HCT116 (cell line): ENCODE results near the gene NDC1. TPM values are rescaled to one million over a fixed set of nuclear protein-coding genes. Genes with fewer than 3 reads are reported as not detected.

Source experiments
- ATAC-seq: fragments of 200-7000 bp; cut with Tn5 transposase; 2 replicates; pipeline ENCODE4 v1.9.1; 2020; ENCODE audit warnings: mild to moderate bottlenecking, moderate library complexity
- BruUV-seq: library from RNA; stranded (reverse); fragments of 400-500 nt; replicated peaks from 2 replicates; lab custom pipeline; 2021; lab: Mats Ljungman, UMichigan
- CTCF ChIA-PET: fragments of 300-600 bp; sonication (Branson Sonifier 250); formaldehyde crosslinking; loops from one replicate; lab custom pipeline; 2021; ENCODE audit warnings: antibody characterized with exemption; lab: Charles Lee
- POLR2A ChIA-PET: fragments of 300-600, 350-600 bp; sonication (Branson Sonifier 250); formaldehyde crosslinking; loops from one replicate; lab custom pipeline; 2021; ENCODE audit warnings: antibody characterized with exemption; lab: Charles Lee
- RAD21 ChIA-PET, 2 experiments: fragments of 300-600 bp; sonication (Branson Sonifier 250); formaldehyde crosslinking; loops; one replicate each; lab custom pipeline; 2023; ENCODE audit warnings: low total read pairs in 2 of 2; ENCODE audit not compliant: uncharacterized antibody in 2 of 2, unreplicated experiment in 2 of 2, low non-redundant PET in 1 of 2; lab: Charles Lee
- DNase-seq: peaks from one replicate; pipeline ENCODE4 v3.0.0-alpha.2; 2010; ENCODE audit warnings: low read depth, low spot score
- H2AFZ ChIP-seq: fragments of 200-600 bp; shearing (Covaris generic), sonication (generic); 2 replicates; pipeline ENCODE4 v1.6.1; 2017; ENCODE audit warnings: low read depth, mixed run types, mixed read lengths, antibody characterized with exemption, low read length; ENCODE audit not compliant: poor library complexity, severe bottlenecking
- H3K27ac ChIP-seq: 2 replicates; pipeline ENCODE4 v1.5.1; 2012; ENCODE audit warnings: low read depth, low read length
- H3K27me3 ChIP-seq: fragments of 200-600 bp; sonication (generic); 2 replicates; pipeline ENCODE4 v1.6.1; 2016; ENCODE audit warnings: mixed run types, low read length, mixed read lengths; ENCODE audit not compliant: insufficient read depth
- H3K36me3 ChIP-seq, 2 experiments: fragments of 200-500 bp in 1 of 2; fragments of 200-600 bp in 1 of 2; sonication (Bioruptor generic) in 1 of 2; sonication (generic) in 1 of 2; 2 replicates each; pipeline versions ENCODE4 v1.5.1 to v1.6.1; 2014 to 2016; ENCODE audit warnings: low read length in 2 of 2, inconsistent platforms in 1 of 2, mixed read lengths in 1 of 2, mixed run types in 1 of 2; ENCODE audit not compliant: insufficient read depth in 2 of 2, control insufficient read depth in 1 of 2
- H3K4me1 ChIP-seq, 2 experiments: fragments of 200-600 bp in 1 of 2; sonication (generic) in 1 of 2; 2 replicates each; pipeline versions ENCODE4 v1.5.1 to v1.6.1; 2012 to 2017; ENCODE audit warnings: low read length in 2 of 2, inconsistent platforms in 1 of 2, mild to moderate bottlenecking in 1 of 2, mixed read lengths in 1 of 2, mixed run types in 1 of 2, moderate library complexity in 1 of 2; ENCODE audit not compliant: insufficient read depth in 2 of 2, control insufficient read depth in 1 of 2
- H3K4me2 ChIP-seq: fragments of 200-600 bp; sonication (generic); 2 replicates; pipeline ENCODE4 v1.6.1; 2017; ENCODE audit warnings: mixed run types, low read length, mixed read lengths
- H3K4me3 ChIP-seq, 2 experiments: fragments of 200-600 bp in 1 of 2; sonication (generic) in 1 of 2; replicated peaks in 1 of 2; 2 replicates each; pipeline ENCODE4 v1.5.1; 2011 to 2016; ENCODE audit warnings: low read length in 2 of 2, control low read depth in 1 of 2, low read depth in 1 of 2, mild to moderate bottlenecking in 1 of 2, mixed read lengths in 1 of 2, mixed run types in 1 of 2
- H3K79me2 ChIP-seq: fragments of 200-600 bp; sonication (generic); 2 replicates; pipeline ENCODE4 v1.6.1; 2017; ENCODE audit warnings: mild to moderate bottlenecking, mixed run types, low read length, moderate library complexity, mixed read lengths; ENCODE audit not compliant: insufficient read depth
- H3K9ac ChIP-seq: fragments of 200-600 bp; sonication (generic); 2 replicates; pipeline ENCODE4 v1.6.1; 2016; ENCODE audit warnings: low read length, mixed read lengths
- H3K9me2 ChIP-seq: fragments of 200-600 bp; sonication (generic), shearing (Covaris generic); 2 replicates; pipeline ENCODE4 v1.6.1; 2017; ENCODE audit warnings: mixed run types, mild to moderate bottlenecking, moderate library complexity; ENCODE audit not compliant: insufficient read depth
- H3K9me3 ChIP-seq, 2 experiments: fragments of 200-500 bp in 1 of 2; fragments of 200-600 bp in 1 of 2; sonication (Bioruptor generic) in 1 of 2; sonication (generic) in 1 of 2; 2 replicates each; pipeline ENCODE4 v1.6.1; 2014 to 2017; ENCODE audit warnings: low read length in 2 of 2, mixed read lengths in 2 of 2, inconsistent platforms in 1 of 2, low read depth in 1 of 2, mild to moderate bottlenecking in 1 of 2, mixed run types in 1 of 2, moderate library complexity in 1 of 2; ENCODE audit not compliant: control insufficient read depth in 1 of 2, insufficient read depth in 1 of 2
- H4K20me1 ChIP-seq: fragments of 200-600 bp; sonication (generic), shearing (Covaris generic); 2 replicates; pipeline ENCODE4 v1.6.1; 2017; ENCODE audit warnings: mixed run types, mild to moderate bottlenecking, moderate library complexity; ENCODE audit not compliant: insufficient read depth
- ATF3 ChIP-seq: IDR thresholded peaks from 2 replicates; pipeline ENCODE4 v1.6.1; 2012
- ELF1 ChIP-seq: IDR thresholded peaks from 2 replicates; pipeline ENCODE4 v1.6.1; 2012; ENCODE audit warnings: low read depth, borderline replicate concordance
- JUND ChIP-seq: IDR thresholded peaks from 2 replicates; pipeline ENCODE4 v1.6.1; 2012
- POLR2A ChIP-seq: IDR thresholded peaks from 2 replicates; pipeline ENCODE4 v1.7.0; 2011; ENCODE audit warnings: borderline replicate concordance; ENCODE audit not compliant: insufficient read depth, insufficient read length; ENCODE audit errors: extremely low read depth
- POLR2AphosphoS5 ChIP-seq: IDR thresholded peaks from 2 replicates; pipeline ENCODE4 v1.6.1; 2011; ENCODE audit warnings: mild to moderate bottlenecking, low read depth, low read length, moderate library complexity
- RAD21 ChIP-seq: IDR thresholded peaks from 2 replicates; pipeline ENCODE4 v1.6.1; 2012; ENCODE audit warnings: low read depth, mild to moderate bottlenecking
- REST ChIP-seq: IDR thresholded peaks from 2 replicates; pipeline ENCODE4 v1.6.1; 2012; ENCODE audit warnings: low read depth
- SIN3A ChIP-seq: IDR thresholded peaks from 2 replicates; pipeline ENCODE4 v1.6.1; 2012; ENCODE audit warnings: low read depth
- SRF ChIP-seq: IDR thresholded peaks from 2 replicates; pipeline ENCODE4 v1.6.1; 2012; ENCODE audit warnings: low read depth
- YY1 ChIP-seq: IDR thresholded peaks from 2 replicates; pipeline ENCODE4 v1.6.1; 2011; ENCODE audit warnings: low read length, low read depth, moderate library complexity, mild to moderate bottlenecking; ENCODE audit not compliant: insufficient replicate concordance; ENCODE audit errors: extremely low read depth
- intact Hi-C: fragments of 100-400 bp; cut with micrococcal nuclease; formaldehyde crosslinking; loops from 2 replicates; pipeline ENCODE4 v1.10.0; 2022
- total RNA-seq: library from RNA; stranded (reverse); gene quantifications from one replicate; pipeline ENCODE4 v1.2.1, GENCODE V29; 2021; ENCODE audit not compliant: unreplicated experiment

The NDC1 gene
- total RNA-seq, 1 experiment from 2014 or later: 54.7 TPM

GRCh38 chr1:53766194-53766742 is 71.8 kb downstream of the NDC1 start:
- ChIA-PET POLR2A (no interaction called here), CTCF (interaction anchor here (1.0 kb wide), 1 partner anchor 12 kb away, joined by 4 read pairs; no protein-coding TSS in a partner anchor), RAD21 (no interaction called here)
- Histone ChIP-seq H3K79me2 (no peaks in the 10 kb centered on the region), H3K36me3 (peaks cover 9 to 22% of the 10 kb centered on the region in 2 experiments; a peak in 2 of 4 replicates), H4K20me1 (0 out of 2 replicates have a peak, but pooled peaks cover 3% of the 10 kb centered on the region), H3K9ac (no peak overlapping the region), H2AFZ (no peak overlapping the region), H3K27ac (no peak overlapping the region), H3K9me2 (no peaks in the 10 kb centered on the region), H3K9me3 (no peaks in the 10 kb centered on the region), H3K4me3 (no peak overlapping the region), H3K27me3 (no peaks in the 10 kb centered on the region), H3K4me2 (no peak overlapping the region), H3K4me1 (no peaks in the 10 kb centered on the region)
- intact Hi-C loops: loop anchor here (5.0 kb wide), 1 partner anchor 279 kb away; no protein-coding TSS in a partner anchor
- TF ChIP-seq POLR2AphosphoS5 (no peak), RAD21 (no peak), POLR2A (no peak), ATF3 (no peak), SIN3A (no peak)
- BruUV-seq: no TSS peak
- ATAC-seq: no peak
- DNase-seq: no peak

GRCh38 chr1:53765657-53766056 is 72.4 kb downstream of the NDC1 start:
- 0 out of 2 replicates have a peak, but pooled peaks cover 3% of the 10 kb centered on the region for H4K20me1 ChIP-seq
- H3K79me2 ChIP-seq: no peaks in the 10 kb centered on the region
- no peak overlapping the region for H3K4me3 ChIP-seq
- DNase-seq (no peak), ATAC-seq (no peak)
- H2AFZ ChIP-seq: no peak overlapping the region
- CTCF ChIA-PET: interaction anchor here (1.0 kb wide), 1 partner anchor 12 kb away, joined by 4 read pairs; no protein-coding TSS in a partner anchor
- H3K4me2 ChIP-seq: no peak overlapping the region
- BruUV-seq: no TSS peak
- no peaks in the 10 kb centered on the region for H3K4me1 ChIP-seq
- no peaks in the 10 kb centered on the region for H3K27me3 ChIP-seq
- intact Hi-C loops: loop anchor here (5.0 kb wide), 1 partner anchor 278 kb away; no protein-coding TSS in a partner anchor
- H3K36me3 ChIP-seq: peaks cover 9 to 18% of the 10 kb centered on the region in 2 experiments; a peak in 2 of 4 replicates
- H3K27ac ChIP-seq: no peak overlapping the region
- H3K9ac ChIP-seq: no peak overlapping the region
- TF ChIP-seq SRF (no peak), YY1 (no peak), REST (no peak), ELF1 (no peak), POLR2A (no peak), JUND (no peak)
- no peaks in the 10 kb centered on the region for H3K9me3 ChIP-seq
- H3K9me2 ChIP-seq: no peaks in the 10 kb centered on the region
- POLR2A ChIA-PET: no interaction called here
- RAD21 ChIA-PET: no interaction called here
